SK-N-SH treated with all-trans-retinoic acid at 6 μM for 48 hours (cell line): ENCODE results near the gene NCK2.

Experiments used
- ARNTL ChIP-seq: fragments of 450-650 bp; formaldehyde crosslinking; IDR thresholded peaks from 2 replicates; pipeline ENCODE4 v1.5.0; 2020; ENCODE audit warnings: low read depth, mild to moderate bottlenecking, moderate library complexity, borderline replicate concordance
- CSDC2 ChIP-seq: fragments of 250-450 bp; sonication (Bioruptor Pico); IDR thresholded peaks from 2 replicates; pipeline ENCODE4 v1.5.0; 2020; ENCODE audit warnings: mild to moderate bottlenecking, moderate library complexity
- ISL1 ChIP-seq: fragments of 250-450 bp; sonication (Bioruptor Pico); IDR thresholded peaks from 2 replicates; pipeline ENCODE4 v2.1.2; 2022; ENCODE audit warnings: mild to moderate bottlenecking, moderate library complexity
- PATZ1 ChIP-seq: fragments of 250-450 bp; sonication (Bioruptor Pico); IDR thresholded peaks from 2 replicates; pipeline ENCODE4 v1.8.0; 2020; ENCODE audit warnings: mild to moderate bottlenecking, moderate library complexity, borderline replicate concordance
- POU6F1 ChIP-seq: fragments of 250-450 bp; sonication (Bioruptor Pico); IDR thresholded peaks from 2 replicates; pipeline ENCODE4 v1.8.0; 2021; ENCODE audit warnings: low read depth, mild to moderate bottlenecking, moderate library complexity, borderline replicate concordance
- TCF4 ChIP-seq: fragments of 250-450 bp; sonication (Bioruptor Pico); IDR thresholded peaks from 2 replicates; pipeline ENCODE4 v1.8.0; 2021; ENCODE audit warnings: mild to moderate bottlenecking, moderate library complexity, borderline replicate concordance
- TSHZ2 ChIP-seq: fragments of 250-450 bp; sonication (Bioruptor Pico); IDR thresholded peaks from 2 replicates; pipeline ENCODE4 v1.5.0; 2020; ENCODE audit warnings: mild to moderate bottlenecking, moderate library complexity
- ZFP30 ChIP-seq: fragments of 450-650 bp; formaldehyde crosslinking; IDR thresholded peaks from 2 replicates; pipeline ENCODE4 v1.5.0; 2022; ENCODE audit warnings: mild to moderate bottlenecking, moderate library complexity
- ZNF565 ChIP-seq: fragments of 450-650 bp; formaldehyde crosslinking; conservative IDR thresholded peaks from 2 replicates; pipeline ENCODE4 v1.5.0; 2020; ENCODE audit warnings: low read depth, mild to moderate bottlenecking, moderate library complexity
- ZNF70 ChIP-seq: fragments of 450-650 bp; formaldehyde crosslinking; IDR thresholded peaks from 2 replicates; pipeline ENCODE4 v1.5.0; 2020; ENCODE audit warnings: mild to moderate bottlenecking, moderate library complexity

- no peak for TF ChIP-seq PATZ1 (CRISPR knock-in tag)
- no peak for TF ChIP-seq ISL1
- no peak for TF ChIP-seq TSHZ2
- TF ChIP-seq CSDC2 = no peak
- no peak for TF ChIP-seq ZNF70 (CRISPR knock-in tag)
- TF ChIP-seq ZFP30 (CRISPR knock-in tag) = no peak
- no peak for TF ChIP-seq POU6F1
- TF ChIP-seq ZNF565 = no peak
- TF ChIP-seq ARNTL (CRISPR knock-in tag) = no peak
- TF ChIP-seq TCF4 (CRISPR knock-in tag) = no peak
These were observed 63.8 kb downstream of the NCK2 start for GRCh38 chr2:105808423-105809096.
